Right ventricle myocardium inferior (tissue), 1 donor: ENCODE measurements around the gene ZNF273. TPM values are rescaled to one million over a fixed set of nuclear protein-coding genes. Genes with fewer than 3 reads are reported as not detected.
"Not testable (repeated sequence)": the region's sequence is repeated elsewhere in the genome, so short reads cannot be mapped to it uniquely, and the experiment has no call there.

Source experiments
- ATAC-seq: fragments of 200-7000 bp; cut with Tn5 transposase; one replicate; pipeline ENCODE4 v1.9.1; 2020; ENCODE audit warnings: mild to moderate bottlenecking, moderate library complexity
- DNase-seq: peaks from one replicate; pipeline ENCODE4 v3.0.0; 2021; ENCODE audit errors: missing footprints
- intact Hi-C: fragments of 100-400 bp; cut with DNase I; formaldehyde crosslinking; loops from one replicate; pipeline ENCODE4 v1.11.0; 2022
- total RNA-seq: library from RNA; stranded (reverse); fragmentation: NEBNext Ultra II Directional; extraction: Animal tissue kit (Norgen Biotek cat#: 25700); gene quantifications from one replicate; pipeline ENCODE4 v1.2.1, GENCODE V29; 2021
- donor health status: DM: no; HTN: yes; CAD: no; lungs with severe emphysema.

Gene ZNF273
- total RNA-seq, 1 donor from 2014 or later, result 1.5 TPM

GRCh38 chr7:64915301-64915700, 12.2 kb downstream of the ZNF273 start:
- DNase-seq, intact Hi-C loops, ATAC-seq: not testable (repeated sequence)

- DNase-seq, intact Hi-C loops, ATAC-seq: not testable (repeated sequence)
Observed at GRCh38 chr7:64928252-64929187, 25.4 kb downstream of the ZNF273 start.

- no peak for ATAC-seq
- intact Hi-C loops, result no loop called here
- no peak for DNase-seq
Observed at GRCh38 chr7:64934478-64934877, 31.4 kb downstream of the ZNF273 start.

GRCh38 chr7:64938540-64938939, 35.5 kb downstream of the ZNF273 start:
- no peak for ATAC-seq
- intact Hi-C loops, result no loop called here
- DNase-seq, result no peak

- ATAC-seq, intact Hi-C loops, DNase-seq: not testable (repeated sequence)
Observed at GRCh38 chr7:64940021-64940420, 36.9 kb downstream of the ZNF273 start.

- DNase-seq, ATAC-seq, intact Hi-C loops: not testable (repeated sequence)
Observed at GRCh38 chr7:64944667-64945502, 41.8 kb downstream of the ZNF273 start.

GRCh38 chr7:64945503-64946175, 42.6 kb downstream of the ZNF273 start:
- DNase-seq, result no peak
- no peak for ATAC-seq
- intact Hi-C loops, result no loop called here

- intact Hi-C loops, result no loop called here
- no peak for DNase-seq
- ATAC-seq, result no peak
Observed at GRCh38 chr7:64946772-64947171, 43.7 kb downstream of the ZNF273 start.

- no peak for ATAC-seq
- no peak for DNase-seq
- intact Hi-C loops, result no loop called here
Observed at GRCh38 chr7:64947252-64948000, 44.4 kb downstream of the ZNF273 start.

GRCh38 chr7:64948774-64949173, 45.7 kb downstream of the ZNF273 start:
- DNase-seq, intact Hi-C loops, ATAC-seq: not testable (repeated sequence)

GRCh38 chr7:64950673-64951072, 47.6 kb downstream of the ZNF273 start:
- intact Hi-C loops, result loop anchor here (1.0 kb wide), 1 partner anchor 357 kb away; no protein-coding TSS in a partner anchor
- not testable (repeated sequence) for DNase-seq, ATAC-seq

GRCh38 chr7:64951250-64951848, 48.3 kb downstream of the ZNF273 start:
- no peak for ATAC-seq
- no peak for DNase-seq
- intact Hi-C loops, result loop anchor here (1.0 kb wide), 1 partner anchor 356 kb away; no protein-coding TSS in a partner anchor

- intact Hi-C loops, result no loop called here
Observed at GRCh38 chr7:64959072-64959747, 56.1 kb downstream of the ZNF273 start.

GRCh38 chr7:64965594-64965993, 62.5 kb downstream of the ZNF273 start:
- no peak for ATAC-seq
- DNase-seq, result no peak
- intact Hi-C loops, result no loop called here

More at GRCh38 chr7:64959072-64959747, 56.1 kb downstream of the ZNF273 start:
- ATAC-seq, result no peak
- DNase-seq, result no peak

GRCh38 chr7:64978497-64979203, 75.6 kb downstream of the ZNF273 start:
- intact Hi-C loops, result no loop called here
- DNase-seq (no peak), ATAC-seq (no peak)
